Activated CD8-positive, alpha-beta memory T cell treated with anti-CD3 and anti-CD28 coated beads, Interleukin-2, amount 10 ng/mL, durations not matched to agents 7 days and 5 days (primary cell): ENCODE results near the gene WNK1. TPM values are rescaled to one million over a fixed set of nuclear protein-coding genes. Genes with fewer than 3 reads are reported as not detected.

ENCODE experiments used
- ATAC-seq: fragments of 150-1000 bp; cut with Tn5 transposase; one replicate; pipeline ENCODE4 v1.10.0; 2021; ENCODE audit warnings: moderate library complexity
- CTCF ChIA-PET: fragments of 350-600 bp; sonication (Branson Sonifier 250); formaldehyde crosslinking; loops from one replicate; lab custom pipeline; 2021; ENCODE audit warnings: antibody characterized with exemption; lab: Charles Lee
- DNase-seq: peaks from one replicate; pipeline ENCODE4 v3.0.0-alpha.2; 2020
- H3K27ac Mint-ChIP-seq: one replicate; pipeline ENCODE4 v1.8.0; 2021; ENCODE audit warnings: mild to moderate bottlenecking, mixed read lengths
- H3K27me3 Mint-ChIP-seq: one replicate; pipeline ENCODE4 v1.8.0; 2021; ENCODE audit warnings: mixed read lengths
- H3K36me3 Mint-ChIP-seq: one replicate; pipeline ENCODE4 v1.8.0; 2021; ENCODE audit warnings: mild to moderate bottlenecking, mixed read lengths
- H3K4me1 Mint-ChIP-seq: one replicate; pipeline ENCODE4 v1.8.0; 2021; ENCODE audit warnings: mixed read lengths
- H3K4me3 Mint-ChIP-seq: one replicate; pipeline ENCODE4 v1.8.0; 2021; ENCODE audit warnings: mild to moderate bottlenecking, moderate library complexity, mixed read lengths
- H3K9me3 Mint-ChIP-seq: one replicate; pipeline ENCODE4 v1.8.0; 2022; ENCODE audit warnings: low read depth, mixed read lengths
- total RNA-seq, 2 experiments: library from RNA; stranded (reverse); gene quantifications; one replicate each; pipeline ENCODE4 v1.2.3, GENCODE V29; 2021

The WNK1 gene
- total RNA-seq, 2 experiments from 2014 or later = 199 to 211 TPM

- Mint-ChIP-seq H3K9me3 (no peaks in the 10 kb centered on the region), H3K36me3 (peaks cover 26% of the 10 kb centered on the region), H3K27me3 (no peaks in the 10 kb centered on the region), H3K27ac (no peak overlapping the region), H3K4me1 (peaks cover 18% of the 10 kb centered on the region), H3K4me3 (no peak overlapping the region)
- CTCF ChIA-PET = interaction anchor here (0.6 to 6.4 kb wide), 52 partner anchors 9 to 201 kb away, joined by 3 to 99 read pairs (median 6); partner anchors contain the start of genes NINJ2 and RAD52
- peak; percentile 61 for ATAC-seq
- DNase-seq = peak; percentile 97
These were observed 984 bp upstream of the WNK1 start for GRCh38 chr12:751192-751998.

GRCh38 chr12:752695-753610 lies 574 bp downstream of the WNK1 start:
- DNase-seq = peak; percentile 62
- H3K36me3 Mint-ChIP-seq = peaks cover 35% of the 10 kb centered on the region
- ATAC-seq = peak; percentile 16
- peaks cover 27% of the 10 kb centered on the region for H3K4me1 Mint-ChIP-seq
- no peaks in the 10 kb centered on the region for H3K27me3 Mint-ChIP-seq
- CTCF ChIA-PET = interaction anchor here (0.7 to 6.4 kb wide), 18 partner anchors 11 to 196 kb away, joined by 3 to 99 read pairs (median 10); partner anchors contain the start of gene RAD52
- no peaks in the 10 kb centered on the region for H3K9me3 Mint-ChIP-seq
- H3K4me3 Mint-ChIP-seq = peak overlapping the region; percentile 94
- peak overlapping the region; percentile 93 for H3K27ac Mint-ChIP-seq

- ATAC-seq (peak; percentile 7), DNase-seq (peak; percentile 74)
- H3K36me3 Mint-ChIP-seq = peaks cover 40% of the 10 kb centered on the region
- H3K27ac Mint-ChIP-seq = peak overlapping the region; percentile 93
- CTCF ChIA-PET = interaction anchor here (0.6 to 6.4 kb wide), 18 partner anchors 12 to 184 kb away, joined by 3 to 99 read pairs (median 8); no protein-coding TSS in a partner anchor
- H3K27me3 Mint-ChIP-seq = no peaks in the 10 kb centered on the region
- peak overlapping the region; percentile 94 for H3K4me3 Mint-ChIP-seq
- H3K4me1 Mint-ChIP-seq = peaks cover 33% of the 10 kb centered on the region
- H3K9me3 Mint-ChIP-seq = no peaks in the 10 kb centered on the region
These were observed 1.5 kb downstream of the WNK1 start for GRCh38 chr12:753611-754472.

- Mint-ChIP-seq H3K27me3 (no peaks in the 10 kb centered on the region), H3K36me3 (peaks cover 41% of the 10 kb centered on the region), H3K4me3 (peak overlapping the region; percentile 94), H3K9me3 (no peaks in the 10 kb centered on the region), H3K27ac (peak overlapping the region; percentile 93), H3K4me1 (peaks cover 34% of the 10 kb centered on the region)
- ATAC-seq (no peak), DNase-seq (no peak)
- CTCF ChIA-PET = interaction anchor here (0.6 to 6.4 kb wide), 18 partner anchors 12 to 185 kb away, joined by 3 to 99 read pairs (median 6); no protein-coding TSS in a partner anchor
These were observed 2.1 kb downstream of the WNK1 start for GRCh38 chr12:754473-754820.

GRCh38 chr12:754851-755562 lies 2.6 kb downstream of the WNK1 start:
- Mint-ChIP-seq H3K36me3 (peaks cover 46% of the 10 kb centered on the region), H3K27ac (peak overlapping the region; percentile 93), H3K27me3 (no peaks in the 10 kb centered on the region), H3K4me3 (peak overlapping the region; percentile 94), H3K4me1 (peaks cover 34% of the 10 kb centered on the region), H3K9me3 (no peaks in the 10 kb centered on the region)
- DNase-seq (peak; percentile 50), ATAC-seq (no peak)
- CTCF ChIA-PET = interaction anchor here (0.6 to 6.4 kb wide), 16 partner anchors 21 to 185 kb away, joined by 3 to 99 read pairs (median 6); no protein-coding TSS in a partner anchor

GRCh38 chr12:759628-760027 lies 7.2 kb downstream of the WNK1 start:
- no peaks in the 10 kb centered on the region for H3K9me3 Mint-ChIP-seq
- H3K4me3 Mint-ChIP-seq = peak overlapping the region; percentile 28
- DNase-seq (no peak), ATAC-seq (no peak)
- H3K4me1 Mint-ChIP-seq = peaks cover 57% of the 10 kb centered on the region
- peaks cover 61% of the 10 kb centered on the region for H3K36me3 Mint-ChIP-seq
- H3K27me3 Mint-ChIP-seq = no peaks in the 10 kb centered on the region
- CTCF ChIA-PET = interaction anchor here (0.5 to 5.6 kb wide), 11 partner anchors 8 to 828 kb away, joined by 3 to 28 read pairs (median 7); partner anchors contain the start of gene WNK1
- H3K27ac Mint-ChIP-seq = peak overlapping the region; percentile 17

- peaks cover 51% of the 10 kb centered on the region for H3K36me3 Mint-ChIP-seq
- DNase-seq (no peak), ATAC-seq (no peak)
- no peak overlapping the region for H3K4me3 Mint-ChIP-seq
- no peaks in the 10 kb centered on the region for H3K27me3 Mint-ChIP-seq
- H3K27ac Mint-ChIP-seq = no peak overlapping the region
- peaks cover 58% of the 10 kb centered on the region for H3K4me1 Mint-ChIP-seq
- no peaks in the 10 kb centered on the region for H3K9me3 Mint-ChIP-seq
- CTCF ChIA-PET = interaction anchor here (0.7 to 5.6 kb wide), 10 partner anchors 8 to 185 kb away, joined by 3 to 28 read pairs (median 6); no protein-coding TSS in a partner anchor
These were observed 8.9 kb downstream of the WNK1 start for GRCh38 chr12:761256-761655.

GRCh38 chr12:765840-766239 lies 13.5 kb downstream of the WNK1 start:
- no peak overlapping the region for H3K27ac Mint-ChIP-seq
- DNase-seq (no peak), ATAC-seq (no peak)
- H3K4me1 Mint-ChIP-seq = peaks cover 44% of the 10 kb centered on the region
- H3K27me3 Mint-ChIP-seq = no peaks in the 10 kb centered on the region
- peaks cover 36% of the 10 kb centered on the region for H3K36me3 Mint-ChIP-seq
- CTCF ChIA-PET = interaction anchor here (1.0 to 1.5 kb wide), 3 partner anchors 9 to 15 kb away, joined by 3 to 7 read pairs (median 4); no protein-coding TSS in a partner anchor
- H3K9me3 Mint-ChIP-seq = no peaks in the 10 kb centered on the region
- no peak overlapping the region for H3K4me3 Mint-ChIP-seq

GRCh38 chr12:768434-768833 lies 16.1 kb downstream of the WNK1 start:
- Mint-ChIP-seq H3K4me1 (peaks cover 45% of the 10 kb centered on the region), H3K36me3 (peaks cover 24% of the 10 kb centered on the region), H3K27ac (no peak overlapping the region), H3K9me3 (no peaks in the 10 kb centered on the region), H3K27me3 (no peaks in the 10 kb centered on the region), H3K4me3 (no peak overlapping the region)
- CTCF ChIA-PET = interaction anchor here (1.3 to 1.4 kb wide), 2 partner anchors 9 to 11 kb away, joined by 4 read pairs; no protein-coding TSS in a partner anchor
- no peak for DNase-seq
- no peak for ATAC-seq

- Mint-ChIP-seq H3K27ac (no peak overlapping the region), H3K36me3 (peaks cover 20% of the 10 kb centered on the region), H3K4me1 (peaks cover 50% of the 10 kb centered on the region), H3K9me3 (no peaks in the 10 kb centered on the region), H3K4me3 (no peak overlapping the region), H3K27me3 (no peaks in the 10 kb centered on the region)
- CTCF ChIA-PET = interaction anchor here (1.4 to 2.5 kb wide), 4 partner anchors 10 to 194 kb away, joined by 3 to 7 read pairs (median 5); no protein-coding TSS in a partner anchor
- ATAC-seq = no peak
- no peak for DNase-seq
These were observed 18.1 kb downstream of the WNK1 start for GRCh38 chr12:770479-770878.

GRCh38 chr12:772056-772697 lies 19.8 kb downstream of the WNK1 start:
- Mint-ChIP-seq H3K4me3 (no peak overlapping the region), H3K27me3 (no peaks in the 10 kb centered on the region), H3K4me1 (peaks cover 60% of the 10 kb centered on the region), H3K27ac (no peak overlapping the region), H3K36me3 (peaks cover 22% of the 10 kb centered on the region), H3K9me3 (no peaks in the 10 kb centered on the region)
- CTCF ChIA-PET = interaction anchor here (2.5 kb wide), 1 partner anchor 196 kb away, joined by 5 read pairs; no protein-coding TSS in a partner anchor
- ATAC-seq (no peak), DNase-seq (no peak)
